Measurements from ENCODE around the gene CHCHD6.

GRCh38 chr3:126988451-126989021 is 284.5 kb downstream of the CHCHD6 start:
- no peak for TF ChIP-seq CTCF (IDR thresholded peaks at IDR 0.05)
- TF ChIP-seq ZFX (IDR thresholded peaks at IDR 0.05; ENCODE audit: borderline replicate concordance), result no peak
